ENCODE data around the gene RSRC1. TPM values are rescaled to one million over a fixed set of nuclear protein-coding genes. Genes with fewer than 3 reads are reported as not detected.

RSRC1 gene
- total RNA-seq, 1 donor from 2014 or later, result 44.8 TPM

DNA sequence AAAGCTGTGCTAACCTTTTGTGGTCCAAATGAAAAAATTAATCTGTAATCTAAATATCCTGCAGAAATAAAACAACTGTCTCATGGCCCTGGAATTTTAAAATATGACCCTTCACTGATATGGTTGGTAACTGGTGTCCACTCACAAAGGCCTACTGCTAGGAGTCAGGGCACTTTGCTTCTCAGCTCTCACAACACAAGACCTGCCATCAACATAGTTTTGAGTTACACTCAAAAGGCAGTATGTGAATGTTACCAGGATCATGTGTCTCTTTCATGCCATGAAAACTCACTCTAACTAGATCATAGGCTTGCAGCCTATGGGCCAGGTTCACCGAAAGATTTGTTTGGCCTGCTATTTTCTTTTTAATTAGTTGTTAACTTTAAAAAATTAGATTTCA, 451.1 kb downstream of the RSRC1 start:
- FAIRE-seq (no peak), DNase-seq (ENCODE audit: low spot score in 2 of 2) (no peak)

DNA sequence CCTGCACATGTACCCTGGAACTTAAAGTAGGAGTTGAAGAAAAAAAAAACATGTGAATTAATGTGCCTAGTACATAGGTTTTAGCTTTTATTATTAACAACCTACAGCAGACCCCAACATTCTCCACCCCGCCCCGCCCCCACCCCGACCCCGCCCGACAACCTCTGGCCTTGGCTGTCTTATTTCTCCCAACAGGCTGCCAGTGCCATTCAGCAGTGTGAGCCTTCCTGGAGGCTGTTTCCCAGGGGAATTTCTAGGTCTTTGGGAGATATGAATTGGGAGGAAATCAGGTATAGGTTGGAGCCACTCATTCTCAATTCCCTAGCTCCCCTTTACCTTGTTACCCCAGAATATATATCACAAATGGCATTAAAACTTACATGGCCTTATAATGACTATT, 452.8 kb downstream of the RSRC1 start:
- FAIRE-seq (no peak), DNase-seq (ENCODE audit: low spot score in 2 of 2) (no peak)

DNA sequence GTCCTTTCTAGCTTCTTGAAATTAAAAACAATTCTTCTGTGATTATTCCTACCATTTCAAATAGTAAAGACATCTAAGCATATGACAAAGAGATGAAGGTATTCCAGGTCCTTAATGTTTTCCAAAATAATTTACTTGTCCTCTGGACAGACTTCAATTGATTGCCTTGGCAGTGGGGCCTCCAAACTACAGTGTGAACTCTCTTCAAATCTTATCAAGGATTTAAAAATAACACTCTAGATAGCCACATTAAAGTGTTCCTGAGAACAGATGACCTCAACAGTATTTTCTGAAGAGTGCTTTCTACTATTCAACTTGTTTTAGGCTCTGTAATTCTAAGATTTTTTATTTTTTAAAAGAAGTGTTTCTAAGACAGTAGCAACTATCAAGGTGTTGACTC, 453.2 kb downstream of the RSRC1 start:
- DNase-seq (ENCODE audit: low spot score in 2 of 2) (no peak), FAIRE-seq (no peak)

DNA sequence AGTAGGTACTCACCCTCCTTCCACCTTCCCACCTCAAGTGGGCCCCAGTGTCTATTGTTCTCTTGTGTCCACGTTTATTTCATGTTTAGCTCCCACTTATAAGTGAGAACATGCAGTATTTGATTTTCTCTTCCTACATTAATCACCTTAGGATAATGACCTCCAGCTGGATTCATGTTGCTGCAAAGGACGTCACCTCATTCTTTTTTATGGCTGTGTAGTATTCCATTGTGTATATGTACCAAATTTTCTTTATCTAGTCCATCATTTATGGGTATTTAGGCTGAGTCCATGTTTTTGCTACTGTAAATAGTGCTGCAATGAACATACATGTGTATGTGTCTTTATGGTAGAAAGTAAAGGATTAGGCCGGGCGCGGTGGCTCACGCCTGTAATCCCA, 455.2 kb downstream of the RSRC1 start:
- FAIRE-seq (no peak), DNase-seq (ENCODE audit: low spot score in 2 of 2) (no peak)

DNA sequence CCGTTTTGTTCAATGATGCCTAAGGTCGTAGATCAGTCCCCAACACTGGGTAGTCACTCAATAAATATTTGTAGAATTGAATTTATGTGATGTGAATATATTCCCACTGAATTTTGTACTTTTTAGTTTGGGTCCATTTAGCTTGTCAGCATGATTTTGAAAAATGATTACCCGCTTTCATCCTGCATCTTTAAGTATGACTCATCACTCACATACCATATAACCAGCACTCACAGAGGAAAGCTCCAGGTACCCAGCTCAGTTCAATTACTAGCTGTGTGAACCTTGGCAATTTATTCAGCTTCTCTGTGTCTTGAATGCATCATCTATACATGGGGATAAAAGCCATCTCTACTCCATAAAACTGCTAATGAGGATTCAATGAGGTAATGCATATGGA, 458.9 kb downstream of the RSRC1 start:
- DNase-seq (ENCODE audit: low spot score in 2 of 2) (no peak), FAIRE-seq (no peak)

DNA sequence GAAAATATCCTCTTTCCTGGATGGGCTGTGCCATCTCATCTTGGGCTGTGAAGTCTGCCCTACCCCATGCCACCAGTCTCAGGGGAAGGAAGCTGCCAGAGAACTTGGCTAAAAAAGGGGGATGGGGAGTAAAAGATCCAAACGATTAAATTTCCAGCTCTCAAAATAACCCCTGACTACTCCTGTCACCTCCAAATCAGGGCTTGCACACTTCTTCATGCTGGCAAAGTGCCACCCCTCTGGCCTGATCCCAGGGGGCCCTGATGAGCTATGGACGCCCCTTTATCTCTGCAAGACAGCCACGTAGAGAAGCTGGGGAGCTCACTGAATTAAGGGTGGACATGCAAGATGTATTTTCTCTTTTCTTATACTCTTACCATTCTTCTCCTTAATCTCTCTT, 459.9 kb downstream of the RSRC1 start:
- DNase-seq (ENCODE audit: low spot score in 2 of 2), result no peak
- no peak for FAIRE-seq

DNA sequence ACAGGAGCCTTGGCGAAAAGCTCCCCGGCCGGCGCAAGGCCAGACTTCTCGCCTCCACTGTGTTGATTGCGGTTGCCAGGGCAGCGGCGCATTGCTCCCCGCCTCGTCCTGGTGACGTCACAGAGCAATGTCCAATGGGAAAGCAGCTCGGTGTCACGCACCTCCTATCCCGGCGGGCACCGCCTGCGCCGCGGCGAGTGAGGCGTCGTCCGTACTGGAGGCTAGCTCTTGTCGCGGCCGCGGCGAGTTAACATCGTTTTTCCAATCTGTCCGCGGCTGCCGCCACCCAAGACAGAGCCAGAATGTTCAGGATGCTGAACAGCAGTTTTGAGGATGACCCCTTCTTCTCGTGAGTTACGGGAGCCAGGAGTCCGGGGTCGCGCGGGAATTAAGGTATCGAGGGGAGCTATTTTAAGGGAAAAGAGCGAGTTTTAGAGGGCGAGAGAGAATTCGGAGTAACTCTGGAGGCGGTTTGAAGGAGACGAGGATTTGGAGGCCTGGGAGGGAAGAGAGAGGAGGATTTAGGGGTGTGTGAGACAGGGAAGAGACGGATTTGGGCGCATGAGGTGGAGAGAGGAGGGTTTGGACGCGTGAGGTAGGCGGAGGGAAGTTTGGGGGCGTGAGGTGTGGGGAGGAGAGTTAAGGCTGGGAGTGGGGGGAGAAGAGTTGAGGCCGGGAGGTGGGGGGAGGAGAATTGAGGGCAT, 461.3 kb downstream of the RSRC1 start, which contains the start of gene MLF1:
MLF1 (plus strand) TSS at position 196 of the 704 bp plus-strand sequence; CDS start at position 303, 107 bp downstream.
- FAIRE-seq (no peak), DNase-seq (ENCODE audit: low spot score in 2 of 2) (peak; percentile 93 to 97)

DNA sequence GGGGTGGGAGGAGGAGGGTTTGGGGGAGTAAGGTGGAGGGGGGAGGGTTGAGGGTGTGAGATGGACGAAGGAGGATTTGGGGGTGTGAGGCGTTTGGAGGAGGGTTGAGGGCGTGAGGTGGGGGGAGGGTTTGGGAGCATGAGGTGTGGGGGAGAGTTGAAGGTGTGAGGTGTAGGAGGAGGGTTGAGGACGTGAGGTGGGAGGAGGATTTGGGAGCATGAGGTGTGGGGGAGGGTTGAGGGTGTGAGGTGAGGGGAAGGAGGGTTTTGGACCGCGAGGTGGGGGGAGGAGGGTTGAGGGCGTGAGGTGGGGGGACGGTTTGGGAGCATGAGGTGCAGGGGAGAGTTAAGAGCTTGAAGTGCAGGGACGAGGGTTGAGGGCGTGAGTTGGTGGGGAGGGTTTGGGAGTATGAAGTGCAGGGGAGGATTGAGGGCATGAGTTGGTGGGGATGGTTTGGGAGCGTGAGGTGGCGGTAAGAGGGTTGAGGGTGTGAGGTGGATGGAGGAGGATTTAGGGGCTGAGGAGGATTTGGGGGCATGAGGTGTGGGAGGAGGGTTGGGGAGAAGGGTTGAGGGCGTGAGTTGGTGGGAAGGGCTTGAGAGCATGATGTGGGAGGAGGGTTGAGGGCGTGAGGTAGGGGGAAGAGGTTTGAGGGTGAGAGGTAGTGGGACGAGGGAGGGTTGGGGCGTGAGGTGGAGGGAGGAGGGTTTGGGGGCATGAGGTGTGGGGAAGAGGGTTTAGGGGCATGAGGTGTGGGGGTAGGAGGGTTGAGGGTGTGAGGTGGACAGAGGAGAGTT, 462.3 kb downstream of the RSRC1 start:
- no peak for FAIRE-seq

DNA sequence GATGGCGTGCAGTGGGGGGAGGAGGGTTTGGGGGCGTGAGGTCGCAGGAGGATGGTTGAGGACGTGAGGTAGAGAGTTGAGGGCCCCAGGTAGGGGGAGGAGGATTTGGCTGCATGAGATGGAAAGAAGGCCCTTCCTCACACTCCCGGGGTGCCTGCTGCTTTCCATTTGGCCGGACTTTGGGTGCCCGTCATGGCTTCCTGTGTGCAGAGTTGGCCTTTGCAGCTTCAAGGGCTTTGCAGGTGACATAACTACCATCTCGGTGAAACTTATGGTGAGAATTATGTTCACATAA, 462.8 kb downstream of the RSRC1 start:
- DNase-seq (ENCODE audit: low spot score in 2 of 2), result no peak
- no peak for FAIRE-seq

More for the DNA sequence above, 462.3 kb downstream of the RSRC1 start:
- no peak for DNase-seq (ENCODE audit: low spot score in 2 of 2)

DNA sequence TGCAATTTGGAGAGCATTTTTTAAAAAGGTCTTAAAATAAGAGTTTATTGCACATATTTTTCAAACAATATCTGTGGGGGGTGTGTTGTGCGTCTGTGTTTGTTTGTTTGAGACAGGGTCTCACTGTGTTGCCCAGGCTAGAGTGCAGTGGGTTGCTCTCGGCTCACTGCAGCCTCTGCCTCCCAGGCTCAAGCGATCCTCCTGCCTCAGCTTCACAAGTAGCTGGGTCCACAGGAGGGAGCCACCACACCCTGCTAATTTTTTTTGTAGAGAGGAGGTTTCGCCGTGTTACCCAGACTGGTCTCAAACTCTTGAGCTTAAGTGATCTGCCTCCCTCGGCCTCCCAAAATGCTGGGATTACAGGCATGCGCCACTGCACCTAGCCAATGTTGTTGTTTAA, 463.8 kb downstream of the RSRC1 start:
- DNase-seq (ENCODE audit: low spot score in 2 of 2), result no peak
- FAIRE-seq, result no peak

DNA sequence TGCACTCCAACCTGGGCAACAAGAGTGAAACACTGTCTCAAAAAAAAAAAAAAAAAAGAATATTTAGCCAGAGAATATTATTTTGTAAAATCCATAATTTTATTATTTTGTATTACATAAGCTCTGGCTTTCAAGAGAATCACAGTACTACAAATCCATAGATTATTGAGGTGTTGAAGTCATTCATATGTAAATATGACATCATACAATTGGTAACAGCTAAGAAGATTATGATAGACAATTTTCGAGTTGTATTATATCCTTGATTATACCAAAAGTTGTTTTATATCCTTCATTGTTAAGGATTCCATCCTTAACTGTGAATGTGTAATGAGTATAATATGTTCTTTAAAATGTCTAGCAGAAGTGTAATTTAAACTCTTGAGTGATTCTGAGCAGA, 464.8 kb downstream of the RSRC1 start:
- no peak for FAIRE-seq

DNA sequence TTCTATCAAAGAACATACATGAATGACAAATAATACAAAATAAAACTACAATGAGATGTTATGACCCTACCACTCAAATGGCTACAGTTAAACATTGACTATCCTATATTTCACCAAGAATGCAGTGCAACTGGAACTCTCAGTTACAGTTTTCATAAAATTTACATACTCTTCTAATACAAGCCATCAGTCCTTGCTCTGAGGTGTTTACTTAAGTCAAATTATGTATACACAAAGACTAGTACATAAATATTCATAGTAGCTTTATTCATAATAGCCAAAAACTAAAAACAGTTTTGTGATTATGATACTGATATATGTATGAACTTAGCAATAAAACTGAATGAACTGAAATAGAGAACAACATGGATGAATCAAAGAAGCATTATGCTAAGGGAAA, 480.3 kb downstream of the RSRC1 start:
- no peak for DNase-seq (ENCODE audit: low spot score in 2 of 2)
- FAIRE-seq, result no peak

More for the DNA sequence above, 464.8 kb downstream of the RSRC1 start:
- no peak for DNase-seq (ENCODE audit: low spot score in 2 of 2)

Other genes starting within 250 kb of the RSRC1 start
- not detected for gene SHOX2, start 3.7 kb upstream of the RSRC1 start, total RNA-seq

All from frontal cortex (tissue), 4 donors.